GM12878 (cell line): ENCODE data around the gene CUTA. TPM values are rescaled to one million over a fixed set of nuclear protein-coding genes. Genes with fewer than 3 reads are reported as not detected.
A peak's percentile ranks its signal among the peaks of the same experiment; 100 is the strongest.

Experiments used
- ATAC-seq: fragments of 200-7000 bp; cut with Tn5 transposase; 3 replicates; pipeline ENCODE4 v1.9.1; 2020; ENCODE audit warnings: mild to moderate bottlenecking, moderate library complexity
- BruUV-seq: library from RNA; stranded (reverse); fragments of 400-500 nt; replicated peaks from 2 replicates; lab custom pipeline; 2021; lab: Mats Ljungman, UMichigan
- CTCF ChIA-PET: fragments of 300-600 bp; sonication (Branson Sonifier 250); formaldehyde crosslinking; extraction: SDS; loops from one replicate; lab custom pipeline; 2021; ENCODE audit warnings: inconsistent platforms; lab: Yijun Ruan, JAX
- POLR2A ChIA-PET: fragments of 350-600 bp; formaldehyde crosslinking; extraction: SDS; loops from one replicate; lab custom pipeline; 2021; ENCODE audit warnings: inconsistent platforms; lab: Charles Lee
- RAD21 ChIA-PET: fragments of 300-600 bp; sonication (Branson Sonifier 250); formaldehyde crosslinking; loops from one replicate; lab custom pipeline; 2023; ENCODE audit warnings: antibody characterized with exemption; ENCODE audit not compliant: unreplicated experiment; lab: Charles Lee
- SMC1A ChIA-PET: fragments of 300-600 bp; sonication (Branson Sonifier 250); formaldehyde crosslinking; loops from one replicate; lab custom pipeline; 2023; ENCODE audit not compliant: unreplicated experiment, uncharacterized antibody; lab: Charles Lee
- DNase-seq: peaks from one replicate; pipeline ENCODE4 v3.0.0-alpha.2; 2011; ENCODE audit warnings: low read depth, low spot score
- FAIRE-seq: peaks from 3 replicates; lab custom pipeline; 2011; peaks lifted over from hg19 to GRCh38; lab: Jason Lieb, UNC
- H2AFZ ChIP-seq: 2 replicates; pipeline ENCODE4 v1.6.0; 2011; ENCODE audit warnings: low read depth, low read length, control low read depth; ENCODE audit not compliant: control insufficient read depth
- H3K27ac ChIP-seq: 2 replicates; pipeline ENCODE4 v1.5.1; 2011; ENCODE audit warnings: control low read depth; ENCODE audit not compliant: control insufficient read depth, insufficient read depth
- H3K27me3 ChIP-seq, 2 experiments: replicated peaks in 1 of 2; 2 replicates each; pipeline versions ENCODE4 v1.6.0 to v1.6.1; 2011; ENCODE audit warnings: low read length in 1 of 2; ENCODE audit not compliant: control insufficient read depth in 2 of 2, insufficient read depth in 2 of 2
- H3K36me3 ChIP-seq, 2 experiments: 2 replicates each; pipeline ENCODE4 v1.5.1; 2011; ENCODE audit warnings: low read length in 1 of 2; ENCODE audit not compliant: control insufficient read depth in 2 of 2, insufficient read depth in 2 of 2
- H3K4me1 ChIP-seq: 2 replicates; pipeline ENCODE4 v1.6.1; 2011; ENCODE audit warnings: mild to moderate bottlenecking, low read length, moderate library complexity, mixed read lengths; ENCODE audit not compliant: control insufficient read depth, insufficient read depth
- H3K4me2 ChIP-seq: 2 replicates; pipeline ENCODE4 v1.6.0; 2011; ENCODE audit warnings: control low read depth; ENCODE audit not compliant: control insufficient read depth, insufficient read depth
- H3K4me3 ChIP-seq: fragments of 200-600 bp; sonication (generic); 2 replicates; pipeline ENCODE4 v1.5.1; 2016
- H3K79me2 ChIP-seq: 2 replicates; pipeline ENCODE4 v1.6.0; 2011; ENCODE audit warnings: low read length; ENCODE audit not compliant: control insufficient read depth, insufficient read depth
- H3K9ac ChIP-seq: 2 replicates; pipeline ENCODE4 v1.8.0; 2011; ENCODE audit warnings: low read length, control low read depth, mixed read lengths; ENCODE audit not compliant: control insufficient read depth, insufficient read depth
- H3K9me3 ChIP-seq: replicated peaks from 3 replicates; pipeline ENCODE4 v1.5.1; 2011; ENCODE audit warnings: mild to moderate bottlenecking, low read length; ENCODE audit not compliant: control insufficient read depth, insufficient read depth
- H4K20me1 ChIP-seq: 2 replicates; pipeline ENCODE4 v1.6.0; 2011; ENCODE audit not compliant: control insufficient read depth, insufficient read depth
- KDM1A ChIP-seq: fragments of 200-600 bp; sonication (generic); IDR thresholded peaks from 2 replicates; pipeline ENCODE4 v1.6.1; 2016; ENCODE audit warnings: borderline replicate concordance
- MYC ChIP-seq: IDR thresholded peaks from 2 replicates; pipeline ENCODE4 v1.6.1; 2011; ENCODE audit warnings: mild to moderate bottlenecking, low read length, moderate library complexity, inconsistent platforms; ENCODE audit not compliant: insufficient read depth, insufficient replicate concordance, insufficient read length, severe bottlenecking
- NBN ChIP-seq: fragments of 450-650 bp; IDR thresholded peaks from 2 replicates; pipeline ENCODE4 v1.6.1; 2016
- PAX8 ChIP-seq: fragments of 450-650 bp; IDR thresholded peaks from 2 replicates; pipeline ENCODE4 v1.6.1; 2017; ENCODE audit warnings: mild to moderate bottlenecking, moderate library complexity
- SIN3A ChIP-seq: IDR thresholded peaks from 2 replicates; pipeline ENCODE4 v1.6.1; 2012; ENCODE audit warnings: low read depth, low read length, improper control_type of control experiment
- SMARCA5 ChIP-seq: fragments of 450-650 bp; IDR thresholded peaks from 2 replicates; pipeline ENCODE4 v1.6.1; 2017; ENCODE audit warnings: mild to moderate bottlenecking
- SP1 ChIP-seq: IDR thresholded peaks from one replicate; pipeline ENCODE4 v1.6.1; 2011; ENCODE audit warnings: low read depth, low read length
- ZBED1 ChIP-seq: IDR thresholded peaks from 2 replicates; pipeline ENCODE4 v1.6.1; 2016; ENCODE audit warnings: borderline replicate concordance
- ZNF622 ChIP-seq: fragments of 450-650 bp; IDR thresholded peaks from 2 replicates; pipeline ENCODE4 v1.6.1; 2017; ENCODE audit warnings: mild to moderate bottlenecking, inconsistent platforms
- WGBS: methylation state at CpG from one replicate; pipeline ENCODE4 v1.1.6; 2016; ENCODE audit warnings: low lambda C conversion rate; ENCODE audit not compliant: insufficient replicate concordance, insufficient coverage; ENCODE audit errors: missing lambda C conversion rate; 5-methylcytosine and 5-hydroxymethylcytosine counted together
- in situ Hi-C: fragments of 300-500 bp; cut with MboI; formaldehyde crosslinking; loops from 9 replicates; pipeline ENCODE4 v1.14.3; 2018; ENCODE audit warnings: mixed read lengths
- intact Hi-C: fragments of 100-400 bp; cut with micrococcal nuclease; formaldehyde crosslinking; loops from one replicate; pipeline ENCODE4 v1.14.2; 2022; ENCODE audit not compliant: unreplicated experiment
- polyA plus RNA-seq, 11 experiments: library from polyadenylated mRNA; depleted of rRNA in 4 of 11; unstranded in 6 of 11; stranded (reverse) in 5 of 11; fragments of >200 nt; fragmentation: Nextera tagmentation in 4 of 11; fragmentation: Illumina TruSeq in 1 of 11; extraction: Ambion mirVana in 4 of 11; extraction: Trizol in 1 of 11; gene quantifications; 1 replicate in 1 of 11; 2 replicates in 10 of 11; pipeline versions ENCODE4 v1.2.1 to v1.2.3, GENCODE V29; 2011 to 2016; ENCODE audit warnings: inconsistent platforms in 2 of 11, missing spikeins in 2 of 11, low read depth in 1 of 11
- total RNA-seq, 4 experiments: library from RNA; depleted of rRNA in 3 of 4; stranded (reverse); fragments of >200 nt in 3 of 4; fragmentation: Illumina TruSeq in 1 of 4; extraction: Trizol in 1 of 4; gene quantifications; 2 replicates each; pipeline versions ENCODE4 v1.2.1 to v1.2.3, GENCODE V29; 2013 to 2021
- TF ChIP-seq, protein P1 (sequence below): fragments of 450-650 bp; IDR thresholded peaks from 2 replicates; pipeline ENCODE4 v1.6.1; 2017; ENCODE audit warnings: mild to moderate bottlenecking
- TF ChIP-seq, protein P2 (sequence below): fragments of 450-650 bp; conservative IDR thresholded peaks from 2 replicates; pipeline ENCODE4 v1.6.1; 2017; ENCODE audit warnings: mild to moderate bottlenecking, moderate library complexity
- TF ChIP-seq, protein P3 (sequence below): fragments of 450-650 bp; IDR thresholded peaks from 2 replicates; pipeline ENCODE4 v1.6.1; 2016; ENCODE audit warnings: mild to moderate bottlenecking
- TF ChIP-seq, protein P4 (sequence below): fragments of 450-650 bp; formaldehyde crosslinking; IDR thresholded peaks from 2 replicates; pipeline ENCODE4 v1.4.0; 2022; ENCODE audit warnings: mild to moderate bottlenecking, moderate library complexity

CUTA gene
- total and polyA plus RNA-seq, 10 of the 15 experiments (the other 5 are each of a cell fraction or from before 2014, with no cell fraction given): 102 to 293 (median 189) TPM

DNA sequence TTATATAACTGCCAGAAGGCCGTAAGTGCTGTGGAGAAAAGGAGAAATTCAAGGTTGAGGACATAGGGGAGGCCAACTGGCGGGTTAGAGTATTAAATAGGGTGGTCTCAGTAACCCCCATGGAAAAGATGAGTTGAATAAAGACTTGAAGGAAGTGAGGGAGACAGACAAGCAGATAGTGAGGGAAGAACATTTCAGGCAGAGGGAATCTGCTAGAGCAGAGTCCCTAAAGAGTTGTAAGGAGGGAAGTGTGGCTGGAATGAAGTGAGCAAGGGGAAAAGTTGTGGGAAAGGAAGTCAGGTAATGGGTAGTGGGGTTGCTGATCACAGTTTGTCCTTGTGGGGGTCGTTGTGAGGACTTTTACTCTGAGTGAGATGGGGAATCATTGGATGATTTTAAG, 24.9 kb downstream of the CUTA start:
- Histone ChIP-seq H3K36me3 (peaks cover 2 to 3% of the 10 kb centered on the region in 2 experiments), H3K4me2 (peak overlapping the region; percentile 97), H4K20me1 (no peaks in the 10 kb centered on the region), H3K27ac (peak overlapping the region; percentile 91), H3K4me3 (peak overlapping the region; percentile 74), H3K4me1 (peaks cover 6% of the 10 kb centered on the region), H2AFZ (peak overlapping the region; percentile 31), H3K9me3 (no peaks in the 10 kb centered on the region), H3K79me2 (peaks cover 58% of the 10 kb centered on the region), H3K9ac (peak overlapping the region; percentile 94), H3K27me3 (no peaks in the 10 kb centered on the region)
- RAD21 ChIA-PET: interaction anchor here (0.7 to 2.4 kb wide), 3 partner anchors 31 to 62 kb away, joined by 3 to 7 read pairs (median 3); partner anchors contain the start of gene ZBTB9
- intact Hi-C loops: loop anchor here (5.0 kb wide), 1 partner anchor 116 kb away; the partner anchor contains the start of gene B3GALT4
- in situ Hi-C loops: no loop called here
- FAIRE-seq: no peak
- CTCF ChIA-PET: no interaction called here
- TF ChIP-seq, protein P1, sequence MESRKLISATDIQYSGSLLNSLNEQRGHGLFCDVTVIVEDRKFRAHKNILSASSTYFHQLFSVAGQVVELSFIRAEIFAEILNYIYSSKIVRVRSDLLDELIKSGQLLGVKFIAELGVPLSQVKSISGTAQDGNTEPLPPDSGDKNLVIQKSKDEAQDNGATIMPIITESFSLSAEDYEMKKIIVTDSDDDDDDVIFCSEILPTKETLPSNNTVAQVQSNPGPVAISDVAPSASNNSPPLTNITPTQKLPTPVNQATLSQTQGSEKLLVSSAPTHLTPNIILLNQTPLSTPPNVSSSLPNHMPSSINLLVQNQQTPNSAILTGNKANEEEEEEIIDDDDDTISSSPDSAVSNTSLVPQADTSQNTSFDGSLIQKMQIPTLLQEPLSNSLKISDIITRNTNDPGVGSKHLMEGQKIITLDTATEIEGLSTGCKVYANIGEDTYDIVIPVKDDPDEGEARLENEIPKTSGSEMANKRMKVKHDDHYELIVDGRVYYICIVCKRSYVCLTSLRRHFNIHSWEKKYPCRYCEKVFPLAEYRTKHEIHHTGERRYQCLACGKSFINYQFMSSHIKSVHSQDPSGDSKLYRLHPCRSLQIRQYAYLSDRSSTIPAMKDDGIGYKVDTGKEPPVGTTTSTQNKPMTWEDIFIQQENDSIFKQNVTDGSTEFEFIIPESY: no peak
- TF ChIP-seq ZBED1: no peak
- TF ChIP-seq, protein P2, sequence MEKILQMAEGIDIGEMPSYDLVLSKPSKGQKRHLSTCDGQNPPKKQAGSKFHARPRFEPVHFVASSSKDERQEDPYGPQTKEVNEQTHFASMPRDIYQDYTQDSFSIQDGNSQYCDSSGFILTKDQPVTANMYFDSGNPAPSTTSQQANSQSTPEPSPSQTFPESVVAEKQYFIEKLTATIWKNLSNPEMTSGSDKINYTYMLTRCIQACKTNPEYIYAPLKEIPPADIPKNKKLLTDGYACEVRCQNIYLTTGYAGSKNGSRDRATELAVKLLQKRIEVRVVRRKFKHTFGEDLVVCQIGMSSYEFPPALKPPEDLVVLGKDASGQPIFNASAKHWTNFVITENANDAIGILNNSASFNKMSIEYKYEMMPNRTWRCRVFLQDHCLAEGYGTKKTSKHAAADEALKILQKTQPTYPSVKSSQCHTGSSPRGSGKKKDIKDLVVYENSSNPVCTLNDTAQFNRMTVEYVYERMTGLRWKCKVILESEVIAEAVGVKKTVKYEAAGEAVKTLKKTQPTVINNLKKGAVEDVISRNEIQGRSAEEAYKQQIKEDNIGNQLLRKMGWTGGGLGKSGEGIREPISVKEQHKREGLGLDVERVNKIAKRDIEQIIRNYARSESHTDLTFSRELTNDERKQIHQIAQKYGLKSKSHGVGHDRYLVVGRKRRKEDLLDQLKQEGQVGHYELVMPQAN: no peak
- no peak for TF ChIP-seq SMARCA5
- no peak for TF ChIP-seq SIN3A
- TF ChIP-seq SP1: no peak
- TF ChIP-seq, protein P3, sequence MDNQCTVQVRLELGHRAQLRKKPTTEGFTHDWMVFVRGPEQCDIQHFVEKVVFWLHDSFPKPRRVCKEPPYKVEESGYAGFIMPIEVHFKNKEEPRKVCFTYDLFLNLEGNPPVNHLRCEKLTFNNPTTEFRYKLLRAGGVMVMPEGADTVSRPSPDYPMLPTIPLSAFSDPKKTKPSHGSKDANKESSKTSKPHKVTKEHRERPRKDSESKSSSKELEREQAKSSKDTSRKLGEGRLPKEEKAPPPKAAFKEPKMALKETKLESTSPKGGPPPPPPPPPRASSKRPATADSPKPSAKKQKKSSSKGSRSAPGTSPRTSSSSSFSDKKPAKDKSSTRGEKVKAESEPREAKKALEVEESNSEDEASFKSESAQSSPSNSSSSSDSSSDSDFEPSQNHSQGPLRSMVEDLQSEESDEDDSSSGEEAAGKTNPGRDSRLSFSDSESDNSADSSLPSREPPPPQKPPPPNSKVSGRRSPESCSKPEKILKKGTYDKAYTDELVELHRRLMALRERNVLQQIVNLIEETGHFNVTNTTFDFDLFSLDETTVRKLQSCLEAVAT: no peak
- no peak for TF ChIP-seq NBN
- no peak for TF ChIP-seq ZNF622
- TF ChIP-seq KDM1A: no peak
- no peak for TF ChIP-seq MYC
- TF ChIP-seq, protein P4, sequence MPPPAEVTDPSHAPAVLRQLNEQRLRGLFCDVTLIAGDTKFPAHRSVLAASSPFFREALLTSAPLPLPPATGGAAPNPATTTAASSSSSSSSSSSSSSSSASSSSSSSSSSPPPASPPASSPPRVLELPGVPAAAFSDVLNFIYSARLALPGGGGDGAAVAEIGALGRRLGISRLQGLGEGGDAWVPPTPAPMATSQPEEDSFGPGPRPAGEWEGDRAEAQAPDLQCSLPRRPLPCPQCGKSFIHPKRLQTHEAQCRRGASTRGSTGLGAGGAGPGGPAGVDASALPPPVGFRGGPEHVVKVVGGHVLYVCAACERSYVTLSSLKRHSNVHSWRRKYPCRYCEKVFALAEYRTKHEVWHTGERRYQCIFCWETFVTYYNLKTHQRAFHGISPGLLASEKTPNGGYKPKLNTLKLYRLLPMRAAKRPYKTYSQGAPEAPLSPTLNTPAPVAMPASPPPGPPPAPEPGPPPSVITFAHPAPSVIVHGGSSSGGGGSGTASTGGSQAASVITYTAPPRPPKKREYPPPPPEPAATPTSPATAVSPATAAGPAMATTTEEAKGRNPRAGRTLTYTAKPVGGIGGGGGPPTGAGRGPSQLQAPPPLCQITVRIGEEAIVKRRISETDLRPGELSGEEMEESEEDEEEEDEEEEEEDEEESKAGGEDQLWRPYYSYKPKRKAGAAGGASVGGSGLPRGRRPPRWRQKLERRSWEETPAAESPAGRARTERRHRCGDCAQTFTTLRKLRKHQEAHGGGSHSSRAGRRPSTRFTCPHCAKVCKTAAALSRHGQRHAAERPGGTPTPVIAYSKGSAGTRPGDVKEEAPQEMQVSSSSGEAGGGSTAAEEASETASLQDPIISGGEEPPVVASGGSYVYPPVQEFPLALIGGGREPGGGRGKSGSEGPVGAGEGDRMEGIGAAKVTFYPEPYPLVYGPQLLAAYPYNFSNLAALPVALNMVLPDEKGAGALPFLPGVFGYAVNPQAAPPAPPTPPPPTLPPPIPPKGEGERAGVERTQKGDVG: no peak
- TF ChIP-seq PAX8: no peak
- BruUV-seq: no TSS peak
- SMC1A ChIA-PET: interaction anchor here (1.6 kb wide), 1 partner anchor 116 kb away, joined by 3 read pairs; the partner anchor contains the start of gene B3GALT4
- DNase-seq: no peak
- WGBS: 0% methylated on average over 3 of the region's 3 CpGs
- ATAC-seq: no peak
- POLR2A ChIA-PET: interaction anchor here (0.7 to 1.2 kb wide), 3 partner anchors 17 to 1308 kb away, joined by 3 to 8 read pairs (median 4); no protein-coding TSS in a partner anchor
